ENCODE data around the gene FOXK2. TPM values are rescaled to one million over a fixed set of nuclear protein-coding genes. Genes with fewer than 3 reads are reported as not detected.

FOXK2 gene
- total RNA-seq, 4 donors from 2014 or later, result 70.7 to 109 (median 85.0) TPM

DNA sequence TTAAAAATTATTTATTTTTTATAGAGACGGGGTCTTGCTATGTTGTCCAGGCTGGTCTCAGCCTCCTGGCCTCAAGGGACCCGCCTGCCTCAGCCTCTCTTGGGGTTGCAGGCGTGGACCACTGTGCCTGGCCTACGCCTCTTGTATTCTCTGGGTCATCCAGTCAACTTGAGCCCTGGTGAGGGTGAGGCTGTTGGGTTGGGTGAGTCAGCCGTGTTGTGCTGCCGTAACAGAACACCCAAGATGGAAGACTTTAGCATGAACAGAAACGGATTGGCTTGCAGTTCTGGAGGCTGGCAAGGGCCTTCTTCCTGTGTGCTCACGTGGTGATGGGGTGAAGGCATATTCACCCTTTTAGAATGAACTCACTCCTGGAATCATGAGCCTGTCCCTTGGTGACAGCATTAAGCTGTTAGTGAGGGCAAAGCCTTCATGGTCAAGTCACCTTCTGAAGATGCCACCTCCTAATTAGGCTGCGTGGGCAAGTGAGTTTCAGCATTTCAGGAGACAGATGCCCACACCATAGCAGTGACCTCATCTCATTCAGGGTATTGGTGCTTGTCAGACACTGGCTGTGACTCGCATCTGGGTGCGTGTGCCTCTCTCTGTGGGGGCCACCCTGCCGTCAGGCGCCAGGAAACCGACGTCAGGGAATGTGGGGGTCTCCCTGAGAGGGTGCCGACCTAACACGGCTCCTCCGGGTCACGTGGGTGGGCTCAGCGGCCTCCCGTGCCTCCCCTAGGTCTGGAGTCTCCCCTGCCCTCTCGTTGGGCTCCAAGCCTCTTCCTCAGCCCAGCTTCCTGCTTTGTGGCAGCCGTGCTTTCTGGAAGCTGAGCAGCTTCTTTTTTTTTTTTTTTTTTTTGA lies 79.0 kb downstream of the FOXK2 start:
- H3K27me3 ChIP-seq, result no peaks in the 10 kb centered on the region
- H3K36me3 ChIP-seq, result peaks cover 0 to 30% of the 10 kb centered on the region in 2 donors
- peak; percentile 32 to 70 for DNase-seq
- H3K4me1 ChIP-seq, result peaks cover 15 to 24% of the 10 kb centered on the region in 2 donors
- intact Hi-C loops (cut with DNase I; ENCODE audit: low total_unique reads) (no loop called here), in situ Hi-C loops (cut with MboI; ENCODE audit: low sequenced_read_pairs in 4 of 4) (no loop called here)
- H3K9me3 ChIP-seq, result no peaks in the 10 kb centered on the region
- TF ChIP-seq CTCF (IDR thresholded peaks at IDR 0.05 in 4 of 5, conservative IDR thresholded peaks at IDR 0.05 in 1 of 5), result no peak
- no peak for TF ChIP-seq POLR2A (IDR thresholded peaks at IDR 0.05)
- H3K4me3 ChIP-seq, result no peak overlapping the region
- H3K27ac ChIP-seq, result peak overlapping the region in 3 of 4 donors; percentile 42 to 69 (median 68)
- ATAC-seq, result peak; percentile 69 to 70

DNA sequence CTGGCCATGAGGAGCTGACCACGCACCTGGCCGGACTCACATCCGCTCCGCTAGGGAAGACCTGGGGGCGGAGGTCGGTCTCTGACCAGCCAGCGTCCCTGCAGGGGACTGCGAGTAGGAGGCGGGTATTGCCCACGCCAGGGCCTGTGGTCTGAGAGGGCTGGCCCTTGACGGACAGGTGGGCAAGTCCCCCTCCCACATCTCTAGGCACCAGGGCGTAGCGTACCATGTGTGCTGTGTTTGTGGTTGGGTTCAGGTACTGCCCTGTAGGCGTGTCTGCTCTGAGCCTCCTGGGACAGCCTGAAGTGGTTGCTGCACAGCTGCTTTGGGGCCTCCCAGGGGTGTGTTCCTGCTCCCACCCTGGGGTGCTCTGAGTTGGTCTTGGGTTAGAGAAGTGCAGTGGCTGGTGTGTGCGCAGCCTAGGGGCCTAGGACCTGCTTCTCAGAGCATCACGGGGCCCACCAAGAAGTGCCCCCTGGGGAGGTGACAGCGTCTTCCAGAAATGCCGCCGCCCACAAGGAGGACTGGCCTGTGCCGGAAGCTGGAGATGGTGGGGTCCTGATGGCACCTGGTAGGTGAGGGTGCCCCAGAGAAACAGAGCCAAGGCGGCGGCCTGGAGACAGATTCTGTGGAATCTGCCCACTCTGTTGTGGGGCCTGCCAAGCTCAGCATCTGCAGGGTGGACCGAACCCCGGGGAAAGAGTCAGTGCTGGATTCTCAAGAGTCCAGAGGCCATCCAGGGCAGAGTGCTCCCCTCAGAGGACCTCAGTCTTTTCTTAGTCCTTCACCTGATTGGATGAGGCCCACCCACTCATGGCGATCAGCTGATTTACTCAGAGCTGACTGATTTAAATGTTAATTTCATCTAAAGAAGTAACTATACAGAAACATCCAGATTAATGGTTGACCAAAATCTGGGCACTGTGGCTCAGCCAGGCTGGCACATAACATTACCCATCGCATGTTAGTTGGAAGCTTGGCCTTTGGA lies 80.4 kb downstream of the FOXK2 start:
- Histone ChIP-seq H3K27me3 (no peaks in the 10 kb centered on the region), H3K27ac (peak overlapping the region in 2 of 4 donors; percentile 57 to 68), H3K4me1 (peaks cover 7 to 18% of the 10 kb centered on the region in 2 donors), H3K4me3 (no peak overlapping the region), H3K36me3 (peaks cover 0 to 35% of the 10 kb centered on the region in 2 donors), H3K9me3 (no peaks in the 10 kb centered on the region)
- in situ Hi-C loops (cut with MboI; ENCODE audit: low sequenced_read_pairs in 4 of 4) (no loop called here), intact Hi-C loops (cut with DNase I; ENCODE audit: low total_unique reads) (no loop called here)
- ATAC-seq (no peak), DNase-seq (no peak)
- no peak for TF ChIP-seq CTCF (IDR thresholded peaks at IDR 0.05 in 4 of 5, conservative IDR thresholded peaks at IDR 0.05 in 1 of 5)

GRCh38 chr17:82600731-82601446 lies 81.4 kb downstream of the FOXK2 start:
- peak overlapping the region in 3 of 4 donors; percentile 45 to 57 (median 48) for H3K27ac ChIP-seq
- intact Hi-C loops (cut with DNase I; ENCODE audit: low total_unique reads) (no loop called here), in situ Hi-C loops (cut with MboI; ENCODE audit: low sequenced_read_pairs in 4 of 4) (no loop called here)
- peaks cover 0 to 33% of the 10 kb centered on the region in 2 donors for H3K36me3 ChIP-seq
- no peak overlapping the region for H3K4me3 ChIP-seq
- H3K4me1 ChIP-seq, result peaks cover 7 to 18% of the 10 kb centered on the region in 2 donors
- H3K27me3 ChIP-seq, result no peaks in the 10 kb centered on the region
- no peak for TF ChIP-seq POLR2A (IDR thresholded peaks at IDR 0.05)
- TF ChIP-seq CTCF (IDR thresholded peaks at IDR 0.05 in 4 of 5, conservative IDR thresholded peaks at IDR 0.05 in 1 of 5), result no peak
- no peaks in the 10 kb centered on the region for H3K9me3 ChIP-seq
- DNase-seq (no peak), ATAC-seq (no peak)

DNA sequence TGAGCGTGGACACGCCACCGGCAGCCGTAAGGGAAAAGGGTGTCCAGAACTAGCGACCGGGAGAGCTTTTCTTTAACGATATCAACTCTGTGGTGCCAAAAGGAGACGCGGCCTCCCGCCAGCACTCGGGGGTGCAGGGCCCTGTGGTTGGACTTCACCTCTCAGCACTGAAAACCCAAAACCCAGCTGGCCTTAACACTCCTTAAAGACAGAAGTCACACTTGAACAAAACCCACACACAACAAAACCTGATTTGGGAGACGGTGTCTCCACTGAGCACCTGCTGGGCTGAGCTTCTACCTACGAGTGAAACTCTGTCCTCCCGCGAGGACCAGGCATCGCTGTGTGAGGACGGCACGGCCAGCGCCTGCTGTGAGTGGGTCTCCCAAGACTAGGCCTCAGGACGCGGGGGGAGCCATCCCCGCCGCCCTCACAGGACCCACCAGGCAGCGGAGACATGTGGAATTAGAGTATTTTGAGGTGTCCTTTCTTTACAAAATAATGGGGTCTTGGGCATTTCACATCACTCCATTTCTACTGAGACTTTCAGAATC lies 82.0 kb downstream of the FOXK2 start:
- no peak overlapping the region for H3K4me3 ChIP-seq
- DNase-seq (no peak), ATAC-seq (no peak)
- in situ Hi-C loops (cut with MboI; ENCODE audit: low sequenced_read_pairs in 4 of 4), result no loop called here
- no peaks in the 10 kb centered on the region for H3K27me3 ChIP-seq
- H3K27ac ChIP-seq, result peak overlapping the region in 3 of 4 donors; percentile 4 to 57 (median 45)
- intact Hi-C loops (cut with DNase I; ENCODE audit: low total_unique reads), result no loop called here
- H3K9me3 ChIP-seq, result no peaks in the 10 kb centered on the region
- TF ChIP-seq POLR2A (IDR thresholded peaks at IDR 0.05) (no peak), CTCF (IDR thresholded peaks at IDR 0.05 in 4 of 5, conservative IDR thresholded peaks at IDR 0.05 in 1 of 5) (no peak)
- peaks cover 7 to 18% of the 10 kb centered on the region in 2 donors for H3K4me1 ChIP-seq
- H3K36me3 ChIP-seq, result peaks cover 0 to 37% of the 10 kb centered on the region in 2 donors

Data from gastrocnemius medialis (tissue), 4 donors.